ENCODE data around the gene SEMA3G. TPM values are rescaled to one million over a fixed set of nuclear protein-coding genes. Genes with fewer than 3 reads are reported as not detected.

Gene SEMA3G
- total RNA-seq, 2 experiments from 2014 or later = not detected

- CTCF ChIA-PET = no interaction called here
- ATAC-seq (no peak), DNase-seq (no peak)
- intact Hi-C loops (cut with micrococcal nuclease) = no loop called here
- Mint-ChIP-seq H3K4me3 (no peak overlapping the region), H3K4me1 (ENCODE audit: low read depth) (no peaks in the 10 kb centered on the region), H3K27me3 (no peaks in the 10 kb centered on the region), H3K9me3 (no peaks in the 10 kb centered on the region), H3K36me3 (ENCODE audit: low read depth) (no peaks in the 10 kb centered on the region), H3K27ac (no peak overlapping the region)
- POLR2A ChIA-PET = no interaction called here
- TF ChIP-seq, protein P1, sequence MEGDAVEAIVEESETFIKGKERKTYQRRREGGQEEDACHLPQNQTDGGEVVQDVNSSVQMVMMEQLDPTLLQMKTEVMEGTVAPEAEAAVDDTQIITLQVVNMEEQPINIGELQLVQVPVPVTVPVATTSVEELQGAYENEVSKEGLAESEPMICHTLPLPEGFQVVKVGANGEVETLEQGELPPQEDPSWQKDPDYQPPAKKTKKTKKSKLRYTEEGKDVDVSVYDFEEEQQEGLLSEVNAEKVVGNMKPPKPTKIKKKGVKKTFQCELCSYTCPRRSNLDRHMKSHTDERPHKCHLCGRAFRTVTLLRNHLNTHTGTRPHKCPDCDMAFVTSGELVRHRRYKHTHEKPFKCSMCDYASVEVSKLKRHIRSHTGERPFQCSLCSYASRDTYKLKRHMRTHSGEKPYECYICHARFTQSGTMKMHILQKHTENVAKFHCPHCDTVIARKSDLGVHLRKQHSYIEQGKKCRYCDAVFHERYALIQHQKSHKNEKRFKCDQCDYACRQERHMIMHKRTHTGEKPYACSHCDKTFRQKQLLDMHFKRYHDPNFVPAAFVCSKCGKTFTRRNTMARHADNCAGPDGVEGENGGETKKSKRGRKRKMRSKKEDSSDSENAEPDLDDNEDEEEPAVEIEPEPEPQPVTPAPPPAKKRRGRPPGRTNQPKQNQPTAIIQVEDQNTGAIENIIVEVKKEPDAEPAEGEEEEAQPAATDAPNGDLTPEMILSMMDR (IDR thresholded peaks at IDR 0.05) = no peak
Measured at GRCh38 chr3:52437326-52438103, 7.4 kb downstream of the SEMA3G start.

DNA sequence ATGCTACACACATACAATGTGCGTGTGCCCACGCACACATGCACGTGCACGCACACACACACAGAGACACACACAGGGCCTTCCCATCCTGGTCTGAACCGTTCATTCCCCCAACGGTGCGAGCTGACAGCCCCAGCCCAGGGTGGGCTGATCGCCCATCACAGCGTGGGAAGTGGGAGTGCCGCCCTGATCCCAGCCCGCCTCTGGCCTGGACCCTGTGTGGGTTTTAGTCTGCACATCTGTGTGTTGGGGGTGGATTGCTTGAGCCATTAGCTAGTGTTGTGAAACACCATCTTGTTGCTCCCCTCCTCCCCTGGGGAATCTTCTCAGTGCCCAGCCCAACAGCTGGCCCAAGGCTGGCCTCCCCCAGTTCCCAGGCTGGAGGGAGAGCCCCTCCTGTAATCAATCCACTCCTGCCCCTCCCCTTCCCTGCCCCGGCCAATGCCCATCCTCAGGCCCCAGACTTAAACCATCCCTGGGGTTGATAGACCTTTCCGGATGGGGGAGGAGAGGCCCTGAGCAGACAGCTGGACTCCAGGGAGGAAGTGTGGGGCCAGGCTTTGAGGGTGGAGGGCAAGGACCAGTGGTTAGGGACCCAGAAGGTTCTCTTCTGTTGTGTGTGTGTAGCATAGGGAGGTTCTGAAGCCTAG is 8.3 kb downstream of the SEMA3G start:
- TF ChIP-seq, protein P1 (IDR thresholded peaks at IDR 0.05) = no peak
- H3K27ac Mint-ChIP-seq = no peak overlapping the region
- DNase-seq = no peak
- H3K4me1 Mint-ChIP-seq (ENCODE audit: low read depth) = no peaks in the 10 kb centered on the region
- no peaks in the 10 kb centered on the region for H3K36me3 Mint-ChIP-seq (ENCODE audit: low read depth)
- intact Hi-C loops (cut with micrococcal nuclease) = no loop called here
- no peaks in the 10 kb centered on the region for H3K27me3 Mint-ChIP-seq
- ChIA-PET POLR2A (no interaction called here), CTCF (interaction anchor here (4.4 kb wide), 1 partner anchor 11 kb away, joined by 27 read pairs; no protein-coding TSS in a partner anchor)
- H3K4me3 Mint-ChIP-seq = no peak overlapping the region
- ATAC-seq = no peak
- no peaks in the 10 kb centered on the region for H3K9me3 Mint-ChIP-seq

DNA sequence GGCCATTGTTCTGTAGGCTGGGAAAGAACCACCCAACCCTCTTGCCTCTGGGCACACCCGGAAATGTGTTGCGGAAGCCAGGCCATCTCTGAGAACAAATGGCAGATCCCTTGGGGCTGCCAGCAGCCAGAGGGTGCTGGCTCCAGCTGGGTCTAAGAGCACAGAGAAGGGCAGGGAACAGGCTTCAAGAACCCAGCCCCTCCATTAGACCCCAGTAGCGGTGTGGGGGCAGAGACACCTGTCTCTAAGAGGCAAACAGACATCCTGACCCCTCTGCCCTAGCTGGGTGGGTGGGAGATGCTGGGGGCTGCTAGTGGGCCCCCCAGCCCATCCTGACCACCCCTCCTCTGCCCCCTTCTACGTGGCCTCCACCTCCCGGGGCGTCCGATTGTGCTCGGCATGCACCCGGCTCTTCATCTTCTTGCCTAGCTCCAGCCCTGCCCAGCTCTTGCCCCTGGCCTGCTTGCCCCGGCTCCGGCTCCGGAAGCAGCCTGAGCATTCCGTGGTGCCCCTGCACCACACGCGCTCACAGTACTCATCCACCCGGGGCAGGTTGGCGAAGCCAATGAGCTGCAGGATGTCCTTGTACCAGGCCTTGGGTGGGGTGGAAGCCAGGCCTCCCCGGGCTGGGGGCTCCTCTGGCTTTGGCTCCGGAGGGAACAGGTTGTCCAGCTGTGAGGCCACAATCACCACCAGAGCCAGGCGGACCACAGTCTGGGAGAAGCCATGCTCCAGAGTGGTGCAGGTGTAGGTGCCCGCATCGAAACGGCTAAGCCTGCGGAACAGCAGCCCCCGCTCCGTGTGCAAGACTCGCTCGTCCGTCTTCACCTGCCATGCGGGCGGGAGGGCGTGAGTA is 9.4 kb downstream of the SEMA3G start:
- H3K27me3 Mint-ChIP-seq = no peaks in the 10 kb centered on the region
- ATAC-seq (no peak), DNase-seq (no peak)
- no peaks in the 10 kb centered on the region for H3K4me1 Mint-ChIP-seq (ENCODE audit: low read depth)
- ChIA-PET CTCF (interaction anchor here (0.6 to 4.4 kb wide), 2 partner anchors 8 to 12 kb away, joined by 3 to 27 read pairs; no protein-coding TSS in a partner anchor), POLR2A (no interaction called here)
- H3K27ac Mint-ChIP-seq = no peak overlapping the region
- H3K36me3 Mint-ChIP-seq (ENCODE audit: low read depth) = no peaks in the 10 kb centered on the region
- H3K9me3 Mint-ChIP-seq = no peaks in the 10 kb centered on the region
- TF ChIP-seq, protein P1 (IDR thresholded peaks at IDR 0.05) = no peak
- intact Hi-C loops (cut with micrococcal nuclease) = no loop called here
- H3K4me3 Mint-ChIP-seq = no peak overlapping the region

GRCh38 chr3:52434491-52435115 is 10.3 kb downstream of the SEMA3G start:
- Mint-ChIP-seq H3K27ac (no peak overlapping the region), H3K4me3 (no peak overlapping the region), H3K27me3 (no peaks in the 10 kb centered on the region), H3K4me1 (ENCODE audit: low read depth) (no peaks in the 10 kb centered on the region), H3K36me3 (ENCODE audit: low read depth) (no peaks in the 10 kb centered on the region), H3K9me3 (no peaks in the 10 kb centered on the region)
- no peak for ATAC-seq
- POLR2A ChIA-PET = interaction anchor here (0.7 kb wide), 1 partner anchor 24 kb away, joined by 3 read pairs; no protein-coding TSS in a partner anchor
- CTCF ChIA-PET = interaction anchor here (4.4 kb wide), 1 partner anchor 13 kb away, joined by 27 read pairs; no protein-coding TSS in a partner anchor
- intact Hi-C loops (cut with micrococcal nuclease) = no loop called here
- TF ChIP-seq, protein P1 (IDR thresholded peaks at IDR 0.05) = no peak
- DNase-seq = no peak

Measured in activated CD8-positive, alpha-beta T cell treated with anti-CD3 and anti-CD28 coated beads for 36 hours (primary cell).